ENCODE results near the gene UTS2R.

DNA sequence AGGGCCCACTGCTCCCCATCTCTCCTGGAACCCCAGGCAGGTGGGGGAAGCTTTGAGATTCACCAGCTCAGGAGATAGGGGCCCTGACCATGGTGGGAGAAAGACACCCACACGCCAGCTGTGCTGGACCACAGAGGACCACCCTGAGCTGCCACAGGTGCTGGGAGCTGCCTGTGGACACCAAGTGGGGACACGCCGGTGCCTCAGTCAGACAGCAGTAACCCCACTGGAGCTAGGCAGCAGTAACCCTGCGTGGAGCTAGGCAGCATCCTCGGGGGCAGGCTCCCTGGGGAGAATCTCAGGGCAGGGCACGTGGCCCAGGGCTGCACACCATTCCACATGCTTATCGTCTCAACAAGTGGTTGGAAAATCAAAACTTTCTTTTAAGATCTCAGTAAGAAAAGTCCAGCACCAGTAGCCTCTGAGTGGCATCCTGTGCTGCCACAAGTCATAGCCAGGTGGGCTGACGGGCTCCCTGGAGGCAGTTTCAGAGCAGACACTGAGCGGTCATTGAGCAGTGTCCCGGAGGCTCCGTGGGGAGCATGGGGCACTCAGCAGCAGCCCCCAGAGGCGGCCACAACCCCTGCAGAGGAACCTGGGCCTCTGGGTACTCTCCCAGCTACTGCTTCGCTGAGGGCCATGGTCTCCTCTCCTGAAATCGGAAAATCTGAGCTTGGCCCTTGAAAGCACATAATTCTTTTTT is 38.6 kb downstream of the UTS2R start:
- TF ChIP-seq, protein P1, sequence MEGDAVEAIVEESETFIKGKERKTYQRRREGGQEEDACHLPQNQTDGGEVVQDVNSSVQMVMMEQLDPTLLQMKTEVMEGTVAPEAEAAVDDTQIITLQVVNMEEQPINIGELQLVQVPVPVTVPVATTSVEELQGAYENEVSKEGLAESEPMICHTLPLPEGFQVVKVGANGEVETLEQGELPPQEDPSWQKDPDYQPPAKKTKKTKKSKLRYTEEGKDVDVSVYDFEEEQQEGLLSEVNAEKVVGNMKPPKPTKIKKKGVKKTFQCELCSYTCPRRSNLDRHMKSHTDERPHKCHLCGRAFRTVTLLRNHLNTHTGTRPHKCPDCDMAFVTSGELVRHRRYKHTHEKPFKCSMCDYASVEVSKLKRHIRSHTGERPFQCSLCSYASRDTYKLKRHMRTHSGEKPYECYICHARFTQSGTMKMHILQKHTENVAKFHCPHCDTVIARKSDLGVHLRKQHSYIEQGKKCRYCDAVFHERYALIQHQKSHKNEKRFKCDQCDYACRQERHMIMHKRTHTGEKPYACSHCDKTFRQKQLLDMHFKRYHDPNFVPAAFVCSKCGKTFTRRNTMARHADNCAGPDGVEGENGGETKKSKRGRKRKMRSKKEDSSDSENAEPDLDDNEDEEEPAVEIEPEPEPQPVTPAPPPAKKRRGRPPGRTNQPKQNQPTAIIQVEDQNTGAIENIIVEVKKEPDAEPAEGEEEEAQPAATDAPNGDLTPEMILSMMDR (IDR thresholded peaks at IDR 0.05): no peak
- TF ChIP-seq POLR2A (IDR thresholded peaks at IDR 0.05): no peak

All from heart left ventricle (tissue), 13 donors.